ENCODE measurements around the gene SEPTIN2.
"Not testable (repeated sequence)": the region's sequence is repeated elsewhere in the genome, so short reads cannot be mapped to it uniquely, and the experiment has no call there.

Gene SEPTIN2

DNA sequence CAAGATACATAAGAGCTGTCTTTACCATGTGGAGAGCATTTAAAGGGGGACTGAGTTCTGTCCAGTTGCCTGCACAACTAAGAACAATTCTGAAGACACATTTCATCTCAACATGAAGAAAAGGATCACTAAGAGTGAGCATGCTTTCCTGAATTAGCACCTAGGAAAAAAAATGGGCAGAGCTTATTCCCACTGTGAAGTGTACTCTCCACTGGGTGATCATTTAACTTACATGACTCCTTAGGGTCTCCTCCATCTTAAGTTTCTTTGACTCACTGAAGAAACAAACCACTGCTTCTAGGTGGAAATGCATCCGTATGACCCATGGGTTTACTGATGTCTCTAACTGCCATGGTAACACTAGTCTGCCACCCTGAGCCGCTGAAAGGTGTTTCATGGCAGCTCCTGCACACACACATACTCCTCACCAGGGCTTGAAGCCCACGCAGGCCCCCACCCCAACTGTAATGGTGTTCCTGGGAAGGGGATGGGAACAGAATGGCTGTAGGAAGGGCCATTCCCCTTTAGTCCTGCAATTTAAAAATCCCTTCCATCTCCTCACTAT, 27.3 kb upstream of the SEPTIN2 start:
- DNase-seq: no peak

DNA sequence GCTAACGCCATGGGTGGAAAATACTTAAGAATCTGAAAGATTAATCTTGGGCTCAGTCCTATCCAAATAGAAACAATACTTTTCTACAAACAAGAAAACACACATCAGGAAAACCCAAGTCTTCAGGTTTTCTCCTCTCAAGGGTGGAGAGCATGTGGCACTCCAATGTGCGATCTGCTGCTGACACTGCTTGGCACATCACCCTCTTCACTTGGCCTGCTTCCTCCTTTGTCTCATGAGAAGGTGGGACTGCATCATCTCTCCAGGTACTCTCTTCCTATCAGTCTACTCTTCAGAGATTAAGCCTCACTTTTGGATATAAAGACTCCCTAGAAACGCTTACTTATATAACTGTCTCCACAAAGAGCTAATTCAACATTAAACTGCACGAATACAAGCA, 26.7 kb upstream of the SEPTIN2 start:
- DNase-seq: no peak

DNA sequence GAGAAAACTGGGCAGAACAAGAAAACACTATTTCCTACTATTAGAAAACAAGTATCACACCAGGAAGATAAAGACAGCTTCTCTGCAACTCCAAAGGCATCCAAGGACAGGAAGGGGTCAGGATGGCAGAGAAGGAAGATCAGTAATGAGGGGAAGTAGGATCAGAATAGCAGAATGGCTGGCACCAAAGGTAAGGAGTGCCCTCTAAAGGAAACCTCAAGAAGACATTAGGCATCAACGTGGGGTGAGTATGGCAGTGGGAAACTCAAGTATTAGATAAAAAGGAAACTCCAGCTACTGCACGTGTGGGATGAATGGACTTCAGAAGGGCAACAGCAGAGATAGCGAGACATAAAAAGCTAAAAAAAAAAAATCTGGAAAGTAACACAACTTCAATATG, 26.1 kb upstream of the SEPTIN2 start:
- no peak for DNase-seq

DNA sequence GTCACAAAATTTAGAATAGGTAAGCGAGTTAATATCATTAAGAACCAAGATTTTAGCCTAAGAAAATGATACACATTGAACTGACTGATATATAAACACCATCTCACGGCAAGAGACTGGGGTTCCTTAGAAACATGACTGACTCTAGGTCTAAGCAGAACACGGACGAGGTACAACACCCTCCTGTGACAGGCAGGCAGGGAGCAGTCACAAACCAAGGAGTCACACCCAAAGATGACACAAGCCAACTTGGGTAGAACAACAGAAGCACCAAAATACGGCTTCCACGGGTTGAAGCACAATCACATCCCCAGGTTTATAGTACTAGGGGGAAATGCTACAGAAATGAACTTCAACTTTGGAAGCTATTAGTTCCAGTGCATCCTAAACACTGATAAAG, 24.6 kb upstream of the SEPTIN2 start:
- no peak for DNase-seq

DNA sequence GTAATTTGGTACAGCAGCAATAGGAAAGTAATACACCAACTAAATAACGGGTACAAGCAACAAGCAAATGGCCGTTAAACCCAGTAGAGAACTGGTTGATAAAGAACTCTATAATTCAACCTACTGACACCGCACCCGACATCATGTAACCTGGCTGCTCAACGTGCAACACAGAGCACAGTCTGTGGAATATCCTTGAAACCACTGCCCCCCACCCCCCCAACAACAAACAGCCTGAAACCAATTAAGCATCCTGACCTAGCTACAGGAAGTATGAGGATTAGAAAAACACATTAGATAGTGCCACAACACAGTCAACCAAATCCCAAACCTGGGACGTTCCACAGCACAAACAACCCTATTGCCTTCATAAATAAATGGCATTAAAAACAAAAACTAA, 23.7 kb upstream of the SEPTIN2 start:
- DNase-seq: no peak

DNA sequence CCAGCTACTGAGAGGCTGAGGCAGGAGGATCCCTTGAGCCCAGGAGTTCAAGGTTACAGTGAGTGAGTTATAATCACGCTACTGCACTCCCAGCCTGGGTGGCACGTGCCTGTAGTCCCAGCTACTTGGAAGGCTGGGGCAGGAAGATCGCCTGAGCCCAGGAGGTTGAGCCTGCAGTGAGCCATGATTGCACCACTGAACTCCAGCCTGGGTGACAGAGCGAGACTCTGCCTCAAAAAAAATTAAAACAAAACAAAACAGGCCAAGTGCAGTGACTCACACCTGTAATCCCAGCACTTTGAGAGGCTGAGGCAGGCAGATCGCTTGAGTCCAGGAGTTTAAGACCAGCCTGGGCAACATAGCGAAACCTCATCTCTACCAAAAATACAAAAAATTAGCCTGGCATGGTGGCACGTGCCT, 22.3 kb upstream of the SEPTIN2 start:
- DNase-seq: not testable (repeated sequence)

DNA sequence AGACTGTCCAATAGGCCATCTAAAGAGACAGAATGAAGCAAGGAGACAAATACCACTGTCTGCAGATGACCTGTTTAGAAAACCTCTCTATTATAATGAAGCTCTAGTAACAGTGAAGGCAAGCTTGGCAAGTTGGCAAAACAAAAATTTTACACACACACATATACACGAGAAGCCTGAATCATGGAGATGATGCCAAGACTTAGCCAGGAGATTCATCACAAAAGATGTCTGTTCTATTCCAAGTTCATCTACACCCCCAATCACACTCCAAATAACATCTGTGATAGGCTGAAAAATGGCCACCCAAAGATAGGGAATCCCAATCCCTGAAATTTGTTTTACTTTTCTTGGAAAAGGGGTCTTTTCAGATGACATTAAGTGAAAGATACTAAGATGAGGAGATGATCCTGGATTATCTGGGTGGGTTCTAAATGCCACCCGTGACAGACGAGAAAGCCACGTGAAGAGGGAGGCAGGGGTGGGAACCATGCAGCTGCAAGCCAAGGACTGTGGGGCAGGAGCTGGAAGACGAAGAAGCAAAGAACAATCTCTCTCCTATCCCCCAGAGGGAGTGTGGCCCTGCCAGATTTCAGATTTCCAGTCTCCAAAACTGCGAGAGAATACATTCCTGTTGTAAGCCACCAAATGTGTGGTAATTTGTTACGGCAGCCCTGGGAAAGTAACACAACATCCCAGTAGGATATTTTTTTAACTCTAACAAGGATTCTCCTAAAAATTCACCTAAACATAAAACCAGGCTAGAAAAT, 20.2 kb upstream of the SEPTIN2 start:
- DNase-seq: no peak

DNA sequence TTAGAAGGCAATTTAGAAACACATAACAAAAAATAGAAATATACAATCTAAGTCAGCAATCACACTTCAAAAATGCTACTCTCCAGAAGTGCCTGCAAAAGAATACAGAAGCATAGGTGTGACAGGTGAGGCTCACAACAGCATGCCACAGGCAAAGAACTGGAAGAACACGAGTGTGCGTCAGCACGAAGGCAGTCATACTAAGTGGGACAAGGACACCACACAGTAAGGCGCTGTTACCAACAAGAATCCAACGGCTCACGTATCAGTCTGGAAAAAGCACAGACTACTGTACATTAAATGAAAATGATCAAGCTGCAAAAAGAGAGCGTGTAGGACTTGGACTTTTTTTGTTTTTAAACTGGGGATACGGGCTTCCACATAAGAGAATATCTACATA, 19.0 kb upstream of the SEPTIN2 start:
- no peak for DNase-seq

DNA sequence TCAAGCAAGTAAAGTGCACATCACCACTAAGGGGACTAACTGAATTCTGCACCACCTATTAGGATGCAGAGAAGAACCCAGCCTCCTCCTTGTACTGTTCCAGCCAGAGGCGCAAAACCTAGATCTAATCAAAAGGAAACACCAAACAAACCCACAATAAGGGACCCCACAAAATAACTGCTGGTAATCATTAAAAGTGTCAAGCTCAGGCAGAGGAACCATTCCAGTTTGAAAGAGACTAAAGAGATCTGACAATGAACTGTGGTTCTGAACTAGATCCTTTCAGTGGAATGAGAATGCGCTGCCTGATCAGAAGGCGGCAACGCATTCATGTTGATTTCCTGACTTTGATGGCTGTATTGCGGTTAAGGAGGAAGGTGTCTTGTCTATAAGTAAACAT, 17.1 kb upstream of the SEPTIN2 start:
- DNase-seq: no peak

DNA sequence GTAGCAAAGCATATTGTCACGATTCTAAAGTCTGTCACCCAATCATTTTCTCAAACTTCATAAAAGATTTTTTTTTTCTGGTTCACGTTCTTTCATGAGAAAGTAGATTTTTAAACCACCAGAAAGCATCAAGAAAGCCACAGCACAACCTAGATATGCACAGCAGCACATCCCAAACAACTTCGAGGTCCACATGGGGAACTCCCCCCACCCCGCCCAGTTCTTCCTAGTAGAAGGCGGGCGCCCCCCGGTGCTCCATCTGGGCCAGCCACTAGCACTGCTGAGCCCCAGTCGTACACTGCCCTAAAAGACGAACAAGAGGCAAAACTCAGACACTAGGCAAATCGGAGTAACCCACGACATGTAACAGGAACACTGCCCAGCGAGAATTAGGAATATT, 15.7 kb upstream of the SEPTIN2 start:
- no peak for DNase-seq

DNA sequence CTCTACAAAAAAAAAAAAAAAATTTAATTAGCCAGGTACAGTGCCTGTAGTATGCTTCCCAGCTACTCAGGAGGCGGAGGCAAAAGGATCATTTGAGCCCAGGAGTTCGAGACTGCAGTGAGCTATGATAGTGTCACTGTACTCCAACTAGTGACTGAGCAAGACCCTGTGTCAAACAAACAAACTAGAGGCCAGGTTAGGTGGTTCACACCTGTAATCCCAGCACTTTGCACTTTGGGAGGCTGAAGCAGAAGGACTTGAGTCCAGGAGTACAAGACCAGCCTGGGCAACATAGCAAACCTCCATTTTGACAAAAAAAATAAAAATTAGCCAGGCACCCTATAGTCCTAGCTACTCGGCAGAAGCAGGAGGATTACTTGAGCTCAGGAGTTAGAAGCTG, 13.6 kb upstream of the SEPTIN2 start:
- DNase-seq: no peak

DNA sequence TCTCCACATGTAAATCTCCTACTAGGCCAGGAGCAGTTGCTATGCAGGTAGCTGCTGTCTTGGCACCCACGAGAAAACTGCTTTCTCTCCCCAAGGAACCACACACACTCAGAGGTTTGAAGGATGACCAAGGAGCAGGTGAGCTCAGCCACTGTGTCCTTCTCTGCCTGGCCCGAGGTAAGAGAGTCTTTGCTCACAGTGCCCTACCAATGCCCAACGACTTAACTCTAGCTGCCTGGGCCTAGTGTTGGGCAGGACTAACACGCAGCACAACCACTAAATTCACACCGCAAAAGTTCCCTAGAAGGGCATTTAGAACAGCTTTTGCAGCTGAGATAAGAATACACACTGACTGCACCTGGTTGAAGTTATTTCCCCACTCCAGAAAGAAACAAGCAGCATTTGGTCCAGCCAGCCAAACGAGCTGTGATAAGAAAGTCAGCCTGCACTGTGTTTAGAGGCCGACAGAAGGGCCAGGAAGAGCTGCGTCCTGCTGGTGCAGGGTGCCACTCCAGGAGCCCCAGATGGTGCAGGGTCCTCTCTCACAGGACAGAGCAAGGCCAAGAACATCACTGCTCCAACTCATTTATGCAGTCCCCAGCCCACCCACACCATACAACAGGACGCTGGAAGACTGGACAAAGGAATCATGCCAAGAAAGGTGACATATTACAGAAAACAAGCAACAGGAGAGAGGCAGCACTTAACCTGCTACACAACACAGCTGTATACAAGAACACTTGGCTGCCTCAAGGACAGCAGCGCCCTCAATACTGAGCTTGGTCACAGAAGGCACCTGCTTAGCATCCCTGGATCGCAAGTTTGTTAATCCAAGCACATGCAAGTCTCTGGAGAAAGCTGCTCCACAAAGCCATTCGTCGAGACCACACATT, 12.7 kb upstream of the SEPTIN2 start:
- no peak for DNase-seq

DNA sequence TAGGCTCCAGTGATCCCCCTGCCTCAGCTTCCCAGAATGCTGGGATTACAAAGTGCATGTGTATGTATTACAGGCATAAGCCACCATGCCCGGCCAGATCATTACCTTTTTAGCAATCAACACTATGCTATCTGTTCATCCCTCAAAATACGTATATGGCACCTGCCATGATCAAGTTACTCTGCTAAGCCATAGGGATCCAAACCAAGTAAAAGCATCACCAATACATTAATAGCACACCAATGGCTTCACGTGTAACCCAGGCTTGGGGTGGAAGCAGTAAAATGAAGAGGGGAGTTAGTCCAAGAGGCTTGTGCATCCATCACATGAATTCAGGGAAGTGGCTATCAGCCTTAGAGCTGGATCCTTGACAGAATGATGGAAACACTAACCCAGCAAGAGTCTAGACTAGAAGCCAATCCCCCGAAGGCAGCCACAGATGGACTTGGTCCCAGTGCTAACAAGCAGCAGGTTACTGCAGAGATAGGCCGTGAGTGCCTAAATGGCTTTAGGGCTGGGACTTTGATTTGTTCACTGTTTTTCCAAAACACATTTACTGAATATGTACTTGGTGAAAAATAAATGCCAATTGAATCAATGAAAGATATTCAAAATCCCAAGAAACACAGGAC, 11.6 kb upstream of the SEPTIN2 start:
- DNase-seq: no peak

DNA sequence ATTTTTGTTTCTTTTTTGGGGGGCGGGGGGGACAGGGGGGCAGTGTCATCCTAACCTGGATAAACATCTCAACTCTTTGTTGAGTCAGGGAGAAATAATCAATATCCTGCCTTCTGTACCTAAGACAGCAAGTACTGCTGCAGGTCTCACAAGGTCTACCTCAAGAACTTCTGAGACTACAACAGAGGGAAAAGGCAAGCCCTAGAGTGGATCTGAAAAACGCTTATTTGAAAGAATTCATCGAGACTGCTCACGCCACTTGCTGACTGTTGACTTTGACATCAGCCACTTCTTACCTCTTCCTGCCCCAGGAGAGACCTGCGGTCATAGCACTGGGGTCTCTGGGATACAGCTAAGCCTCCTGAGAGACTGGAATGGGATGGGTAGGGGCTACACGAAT, 8.7 kb upstream of the SEPTIN2 start:
- DNase-seq: peak; percentile 25

DNA sequence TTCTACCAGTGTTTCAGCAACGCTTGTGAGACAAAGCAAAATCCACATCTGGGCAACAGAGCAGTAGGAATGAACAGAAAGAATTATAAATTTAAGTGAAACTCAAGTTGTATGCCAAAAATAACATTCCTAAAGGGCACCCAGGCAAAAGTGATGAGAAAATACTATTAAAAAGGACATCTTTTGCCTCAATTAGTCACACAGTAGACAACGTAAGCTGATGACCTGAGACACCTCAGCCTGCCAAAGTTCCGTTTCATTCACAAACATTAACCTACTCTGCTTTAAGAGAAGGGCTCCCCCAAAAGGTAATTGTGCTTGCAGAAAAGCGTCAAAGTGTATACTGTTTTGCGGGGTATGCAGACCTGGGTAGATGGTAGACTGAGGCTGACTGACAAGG, 7.5 kb upstream of the SEPTIN2 start:
- no peak for DNase-seq

DNA sequence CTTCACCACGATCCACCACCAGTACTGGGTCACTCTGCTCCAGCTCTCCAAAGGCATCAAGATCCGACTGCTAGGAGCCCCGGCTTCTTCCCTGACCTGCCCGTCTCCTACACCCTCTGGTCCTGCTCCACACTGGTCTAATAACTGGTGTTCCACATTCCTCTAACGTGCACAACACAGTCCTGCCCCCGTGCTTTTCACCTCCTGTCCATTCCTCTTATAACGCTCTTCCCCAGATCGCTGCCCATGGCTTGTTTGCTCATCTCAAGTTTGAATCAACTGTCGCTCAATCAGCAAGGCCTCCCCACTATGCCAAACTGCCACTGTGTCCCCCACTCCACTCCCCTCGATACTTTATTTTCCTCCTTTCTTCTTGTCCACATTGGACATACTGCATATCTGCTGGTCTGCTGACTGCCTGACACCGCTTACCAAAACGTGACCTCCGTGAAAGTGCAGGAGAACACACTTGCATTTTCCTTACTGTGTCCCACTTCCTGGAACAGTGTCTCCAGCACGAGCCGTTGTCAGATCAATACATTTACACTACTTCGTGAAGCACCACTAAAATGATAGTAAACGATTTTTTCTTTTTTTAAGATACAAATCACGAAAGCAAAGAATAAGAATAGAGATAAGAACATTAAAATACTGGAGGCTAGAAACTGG, 6.8 kb upstream of the SEPTIN2 start:
- no peak for DNase-seq

DNA sequence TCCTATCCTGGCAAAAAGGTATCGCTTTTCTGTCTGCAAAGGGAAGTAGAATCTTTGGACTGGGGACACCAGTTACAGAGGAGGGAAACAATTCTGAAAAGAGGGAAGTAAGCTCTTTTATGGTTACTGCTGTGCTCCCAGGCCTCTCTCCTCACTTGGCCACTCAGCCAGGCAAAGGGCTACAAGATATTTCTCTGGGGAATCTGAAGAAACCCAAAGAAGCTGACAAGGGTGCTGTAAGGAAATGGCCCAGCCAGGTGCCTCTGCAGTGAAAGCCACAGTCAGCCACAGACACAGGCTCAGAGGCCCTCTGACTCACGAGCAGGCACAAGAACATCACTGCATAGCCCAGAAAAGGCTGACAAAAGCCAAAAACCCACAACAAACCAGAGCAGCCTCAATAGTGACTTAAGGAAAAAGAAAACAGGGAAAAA, 6.0 kb upstream of the SEPTIN2 start:
- DNase-seq: peak; percentile 68

DNA sequence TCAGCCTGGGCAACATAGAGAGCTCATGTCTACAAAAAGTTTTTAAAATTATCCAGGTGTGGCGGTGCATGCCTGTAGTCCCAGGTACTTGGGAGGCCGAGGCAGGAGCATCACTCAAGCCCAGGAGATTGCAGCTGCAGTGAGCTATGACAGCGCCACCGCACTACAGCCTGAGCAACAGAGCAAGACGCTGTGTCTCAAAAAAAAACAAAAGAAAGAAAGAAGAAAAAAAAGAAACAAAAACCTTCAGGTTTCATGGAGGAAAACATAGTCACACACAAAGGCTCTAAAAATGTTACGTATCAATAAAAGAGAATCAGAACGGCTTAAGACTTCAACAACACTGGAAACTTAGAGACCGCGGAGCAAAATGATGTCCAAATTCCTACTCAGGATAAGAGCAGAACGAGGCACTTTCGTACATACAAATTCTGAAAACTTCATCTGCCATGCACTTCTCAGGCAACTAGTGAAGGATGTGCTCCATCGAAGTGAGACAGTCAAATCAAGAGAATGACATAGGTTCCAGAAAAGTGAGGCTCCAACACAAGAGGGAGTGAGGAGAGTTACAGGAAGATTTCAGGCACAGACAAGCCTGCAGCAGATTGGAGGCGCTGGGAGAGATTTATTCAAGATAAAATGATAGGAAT, 4.7 kb upstream of the SEPTIN2 start:
- DNase-seq: no peak

DNA sequence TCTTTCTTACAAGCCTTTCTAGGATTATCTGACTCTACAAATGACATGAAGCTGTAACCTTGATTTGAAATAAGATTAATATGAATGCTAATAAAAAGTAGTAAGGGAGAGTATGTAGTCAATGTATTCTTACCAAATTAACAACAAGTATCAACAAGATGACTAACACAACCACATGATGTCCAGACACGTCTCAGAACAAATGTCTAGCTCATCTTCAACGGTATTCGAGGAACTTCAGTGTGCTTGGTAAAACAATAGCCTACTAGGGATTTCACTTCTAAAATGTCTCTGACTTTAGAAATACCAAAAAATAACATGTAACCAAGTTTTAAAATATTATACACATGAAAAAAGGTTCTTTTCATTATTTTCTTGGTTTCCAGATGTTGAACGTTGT, 3.6 kb upstream of the SEPTIN2 start:
- no peak for DNase-seq

DNA sequence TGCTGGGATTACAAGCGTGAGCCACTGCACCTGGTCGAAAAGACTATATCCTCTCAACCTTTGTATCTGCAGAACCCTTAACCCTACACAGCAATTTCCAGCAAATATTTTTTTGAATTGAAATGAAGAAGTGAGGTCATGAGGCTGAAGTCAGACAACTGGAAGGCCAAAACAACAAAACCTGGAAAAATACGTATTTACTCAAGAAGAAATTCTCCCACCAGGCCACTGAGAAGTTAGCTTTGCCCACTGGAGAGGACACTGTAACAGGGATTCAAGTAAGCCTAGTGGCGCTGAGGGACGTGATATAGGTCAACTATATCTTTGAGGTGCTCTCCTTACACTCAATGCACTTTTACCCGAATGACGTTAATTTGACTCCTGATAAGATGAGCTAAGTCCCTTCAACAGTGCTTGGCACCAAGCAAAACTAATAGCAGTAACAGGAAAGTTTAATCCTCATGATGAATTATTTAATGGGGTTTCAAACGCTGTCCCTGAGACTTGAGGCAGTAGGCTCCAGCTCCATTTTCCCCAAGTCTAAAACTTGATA, 2.1 kb upstream of the SEPTIN2 start:
- no peak for DNase-seq

DNA sequence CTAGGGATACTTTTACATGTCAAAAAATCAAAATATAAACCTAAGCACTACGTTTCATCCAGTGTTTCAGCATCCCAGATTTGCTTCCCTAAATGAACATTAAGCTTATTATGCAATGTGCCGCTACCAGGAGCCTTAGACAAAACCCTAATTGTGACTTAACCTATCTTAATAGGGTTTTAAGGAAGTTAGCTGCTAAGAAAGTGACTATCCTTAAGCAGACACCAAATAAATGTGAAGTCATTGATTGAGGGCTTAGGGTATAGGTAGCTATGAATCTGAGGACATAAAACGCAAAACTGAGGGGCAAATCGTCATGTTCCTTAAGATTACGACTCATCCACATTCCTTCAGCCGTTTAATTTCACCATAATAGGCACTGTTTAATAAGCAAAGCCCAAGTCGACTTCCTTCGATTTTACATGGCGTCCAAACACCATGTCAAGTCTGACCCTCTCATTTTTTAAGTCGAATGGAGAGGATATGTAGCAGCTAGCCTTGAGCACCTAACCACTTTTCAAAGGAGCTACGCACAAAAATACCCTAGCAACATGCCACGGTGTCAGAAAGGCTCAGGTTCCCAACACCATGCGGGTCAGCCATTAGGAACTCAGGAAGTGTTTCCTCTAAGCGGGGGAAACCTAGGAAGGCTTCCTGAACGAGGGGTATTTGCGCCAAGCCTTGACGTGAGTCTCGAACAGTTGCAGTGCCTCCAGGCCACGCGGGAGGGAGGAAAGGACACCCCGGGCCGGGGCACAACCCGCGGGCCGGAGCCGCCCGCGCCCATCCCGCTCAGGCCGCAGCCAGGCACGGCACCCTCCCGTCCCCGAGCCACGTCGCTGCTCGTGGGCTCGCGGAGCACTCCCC, 1.3 kb upstream of the SEPTIN2 start:
- no peak for DNase-seq
